Adipocyte (in vitro differentiated cells): ENCODE data around the gene PLA1A.

Experiments used
- DNase-seq: peaks from one replicate; pipeline ENCODE4 v3.0.0-alpha.2; 2015; ENCODE audit warnings: low read depth
- H3K27me3 ChIP-seq: replicated peaks from 2 replicates; pipeline ENCODE4 v1.7.0; 2013; ENCODE audit warnings: mild to moderate bottlenecking, low read length, moderate library complexity; ENCODE audit not compliant: control insufficient read depth, insufficient read depth
- H3K36me3 ChIP-seq: 2 replicates; pipeline ENCODE4 v1.7.0; 2013; ENCODE audit warnings: low read length, mild to moderate bottlenecking, moderate library complexity; ENCODE audit not compliant: control insufficient read depth, insufficient read depth, severe bottlenecking
- H3K4me1 ChIP-seq: 2 replicates; pipeline ENCODE4 v1.7.0; 2013; ENCODE audit warnings: mild to moderate bottlenecking, low read length, moderate library complexity; ENCODE audit not compliant: control insufficient read depth, insufficient read depth
- H3K4me3 ChIP-seq: 2 replicates; pipeline ENCODE4 v1.7.0; 2013; ENCODE audit warnings: mild to moderate bottlenecking, low read length, moderate library complexity
- H3K9ac ChIP-seq: 2 replicates; pipeline ENCODE4 v1.7.0; 2013; ENCODE audit warnings: mild to moderate bottlenecking, low read length, moderate library complexity
- H3K9me3 ChIP-seq: 2 replicates; pipeline ENCODE4 v1.7.0; 2013; ENCODE audit warnings: mild to moderate bottlenecking, low read length, moderate library complexity; ENCODE audit not compliant: control insufficient read depth

Gene PLA1A

GRCh38 chr3:119641416-119641815 is 43.7 kb downstream of the PLA1A start:
- DNase-seq: no peak
- Histone ChIP-seq H3K9me3 (peaks cover 4% of the 10 kb centered on the region), H3K9ac (no peak overlapping the region), H3K4me1 (peaks cover 39% of the 10 kb centered on the region), H3K36me3 (no peaks in the 10 kb centered on the region), H3K27me3 (no peaks in the 10 kb centered on the region), H3K4me3 (no peak overlapping the region)

DNA sequence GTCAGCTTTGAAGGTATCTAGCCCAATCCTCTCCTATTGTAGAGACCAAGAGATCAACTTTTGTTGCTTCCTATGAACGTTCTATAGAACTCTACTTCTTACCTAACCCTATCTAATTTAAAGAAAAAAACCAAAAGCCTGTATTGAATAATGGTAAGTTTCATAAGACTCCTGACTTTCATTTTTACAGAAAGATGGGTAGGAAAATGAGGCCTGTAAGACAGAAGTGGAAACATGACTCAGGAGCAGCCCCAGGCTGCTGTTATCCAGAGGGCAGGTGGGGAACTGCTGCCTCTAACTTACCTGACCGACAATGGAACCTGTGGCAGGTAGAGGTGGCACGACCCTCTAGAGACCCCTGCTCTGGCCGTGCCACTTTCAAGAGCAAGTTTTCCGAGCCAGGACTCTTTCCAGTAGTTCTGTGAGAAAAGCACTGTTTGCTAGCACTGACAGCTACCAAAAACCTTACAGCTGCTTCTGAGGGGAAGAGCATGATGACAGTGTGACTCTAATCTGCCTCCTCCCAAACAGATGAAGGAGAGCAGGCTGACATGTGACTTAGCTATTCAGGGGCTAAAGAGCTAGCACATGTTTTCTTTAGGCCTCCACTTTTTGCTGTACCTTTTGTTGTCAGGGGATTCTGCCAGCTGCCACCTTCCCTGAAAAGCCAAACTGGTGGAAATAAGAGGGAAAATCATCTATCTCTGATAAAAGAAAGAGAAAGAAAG is 45.2 kb downstream of the PLA1A start:
- Histone ChIP-seq H3K27me3 (no peaks in the 10 kb centered on the region), H3K9ac (no peak overlapping the region), H3K4me3 (no peak overlapping the region), H3K4me1 (peaks cover 34% of the 10 kb centered on the region), H3K9me3 (peaks cover 4% of the 10 kb centered on the region), H3K36me3 (no peaks in the 10 kb centered on the region)
- no peak for DNase-seq

DNA sequence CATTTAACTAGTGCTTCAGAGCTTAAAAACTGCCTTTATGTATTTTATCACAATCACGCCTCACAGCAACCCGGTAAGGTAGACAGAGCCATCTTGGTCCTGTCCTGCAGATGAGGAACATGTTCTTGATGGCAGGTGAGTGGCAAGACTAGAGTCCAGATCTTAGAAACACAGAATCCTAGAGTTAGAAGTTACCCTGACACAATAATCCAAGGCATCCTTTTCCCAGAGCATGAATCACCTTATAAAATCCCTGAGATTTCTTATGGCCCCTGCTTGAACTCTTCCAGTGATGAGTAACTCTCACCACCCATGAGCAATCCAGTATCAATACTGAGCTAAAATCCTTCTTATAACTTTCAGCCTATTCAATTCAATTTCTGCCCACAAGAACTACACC is 45.8 kb downstream of the PLA1A start:
- Histone ChIP-seq H3K27me3 (no peaks in the 10 kb centered on the region), H3K9ac (no peak overlapping the region), H3K4me1 (peaks cover 32% of the 10 kb centered on the region), H3K36me3 (no peaks in the 10 kb centered on the region), H3K9me3 (peaks cover 4% of the 10 kb centered on the region), H3K4me3 (no peak overlapping the region)
- peak; percentile 56 for DNase-seq

DNA sequence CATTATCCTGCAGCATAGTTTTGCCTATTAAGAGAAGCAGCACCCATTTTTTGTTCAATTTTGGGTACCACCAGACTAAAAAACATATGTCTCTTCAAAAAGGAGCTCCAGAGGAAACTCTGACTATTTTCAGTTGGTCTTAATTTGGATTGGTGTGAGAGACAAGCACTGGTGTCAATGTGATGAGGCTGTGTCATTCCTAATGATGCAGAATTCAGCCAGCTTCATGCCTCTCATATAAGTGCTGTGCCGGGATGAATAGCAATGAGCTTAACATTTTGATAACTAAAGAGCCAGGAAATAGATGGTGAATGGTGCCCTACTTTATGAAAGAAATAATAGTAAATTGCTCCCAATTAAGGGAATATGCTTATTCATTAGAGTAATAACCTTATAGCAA is 46.8 kb downstream of the PLA1A start:
- no peak overlapping the region for H3K9ac ChIP-seq
- no peaks in the 10 kb centered on the region for H3K36me3 ChIP-seq
- no peaks in the 10 kb centered on the region for H3K27me3 ChIP-seq
- no peak for DNase-seq
- H3K9me3 ChIP-seq: peaks cover 4% of the 10 kb centered on the region
- no peak overlapping the region for H3K4me3 ChIP-seq
- H3K4me1 ChIP-seq: peaks cover 23% of the 10 kb centered on the region

DNA sequence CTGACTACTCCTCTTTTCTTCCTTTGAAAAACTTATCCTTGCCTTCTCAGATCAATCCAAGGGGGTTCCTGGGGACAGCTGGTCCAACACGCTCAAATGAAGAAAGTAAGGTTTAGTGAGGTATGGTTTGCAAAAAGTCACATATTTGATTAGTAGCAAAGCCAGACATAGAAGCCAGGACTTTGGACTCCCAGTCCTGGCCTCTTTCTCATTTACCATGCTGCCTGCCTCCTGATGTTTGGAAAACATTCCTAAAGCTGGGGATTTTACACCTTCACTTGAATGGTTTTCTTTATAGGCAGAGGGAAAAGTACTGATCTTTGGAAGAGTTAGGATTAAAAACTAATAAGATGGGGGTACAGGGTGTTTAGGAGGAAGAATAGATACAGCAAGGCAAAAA is 48.1 kb downstream of the PLA1A start:
- H3K9ac ChIP-seq: no peak overlapping the region
- H3K4me1 ChIP-seq: peaks cover 30% of the 10 kb centered on the region
- H3K27me3 ChIP-seq: no peaks in the 10 kb centered on the region
- no peaks in the 10 kb centered on the region for H3K36me3 ChIP-seq
- H3K9me3 ChIP-seq: peaks cover 4% of the 10 kb centered on the region
- no peak for DNase-seq
- H3K4me3 ChIP-seq: no peak overlapping the region

DNA sequence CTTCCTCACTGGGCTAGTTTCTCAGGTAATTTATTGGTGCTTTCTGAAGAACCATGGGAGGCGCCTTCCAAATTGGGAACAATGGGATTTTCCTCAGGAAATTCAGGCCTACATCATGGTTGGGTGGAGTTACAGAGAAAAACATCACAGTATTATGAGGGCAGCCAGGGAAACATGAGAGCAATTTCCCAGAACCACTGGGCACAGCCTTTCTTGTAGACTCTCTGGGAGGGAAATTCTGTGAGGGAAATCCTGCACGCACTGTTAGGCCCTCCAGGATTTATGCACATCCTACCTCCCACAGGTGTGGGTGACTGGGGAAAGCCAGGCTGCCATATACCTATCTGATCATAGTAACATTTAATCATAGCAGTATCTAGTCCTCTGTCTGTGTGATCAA is 49.5 kb downstream of the PLA1A start:
- Histone ChIP-seq H3K27me3 (no peaks in the 10 kb centered on the region), H3K36me3 (no peaks in the 10 kb centered on the region), H3K9me3 (no peaks in the 10 kb centered on the region), H3K9ac (no peak overlapping the region), H3K4me3 (no peak overlapping the region), H3K4me1 (peaks cover 30% of the 10 kb centered on the region)
- DNase-seq: no peak

GRCh38 chr3:119647843-119648575 is 50.3 kb downstream of the PLA1A start:
- Histone ChIP-seq H3K36me3 (no peaks in the 10 kb centered on the region), H3K9ac (no peak overlapping the region), H3K9me3 (no peaks in the 10 kb centered on the region), H3K4me1 (peaks cover 28% of the 10 kb centered on the region), H3K4me3 (no peak overlapping the region), H3K27me3 (no peaks in the 10 kb centered on the region)
- DNase-seq: no peak

DNA sequence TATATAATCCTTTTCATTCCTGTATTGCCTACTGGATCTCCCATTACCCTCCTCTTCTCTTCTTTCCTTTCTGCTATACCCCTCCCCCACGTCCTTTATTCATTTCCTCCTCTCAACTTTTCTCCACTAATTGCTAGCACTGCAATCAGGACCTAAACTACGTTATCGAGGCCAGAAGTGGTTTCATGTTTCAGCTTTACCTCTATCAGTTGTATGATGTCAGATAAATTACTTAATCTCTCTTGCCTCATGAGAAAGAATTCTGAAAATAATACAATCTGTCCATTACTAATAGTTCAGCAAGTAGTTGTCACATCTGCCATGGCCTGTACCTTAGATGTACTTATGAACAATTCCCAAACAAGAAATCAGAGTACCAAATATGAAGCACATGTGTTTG is 52.1 kb downstream of the PLA1A start:
- no peak overlapping the region for H3K9ac ChIP-seq
- H3K4me3 ChIP-seq: no peak overlapping the region
- H3K36me3 ChIP-seq: no peaks in the 10 kb centered on the region
- no peaks in the 10 kb centered on the region for H3K9me3 ChIP-seq
- H3K4me1 ChIP-seq: peaks cover 21% of the 10 kb centered on the region
- no peaks in the 10 kb centered on the region for H3K27me3 ChIP-seq
- DNase-seq: no peak

DNA sequence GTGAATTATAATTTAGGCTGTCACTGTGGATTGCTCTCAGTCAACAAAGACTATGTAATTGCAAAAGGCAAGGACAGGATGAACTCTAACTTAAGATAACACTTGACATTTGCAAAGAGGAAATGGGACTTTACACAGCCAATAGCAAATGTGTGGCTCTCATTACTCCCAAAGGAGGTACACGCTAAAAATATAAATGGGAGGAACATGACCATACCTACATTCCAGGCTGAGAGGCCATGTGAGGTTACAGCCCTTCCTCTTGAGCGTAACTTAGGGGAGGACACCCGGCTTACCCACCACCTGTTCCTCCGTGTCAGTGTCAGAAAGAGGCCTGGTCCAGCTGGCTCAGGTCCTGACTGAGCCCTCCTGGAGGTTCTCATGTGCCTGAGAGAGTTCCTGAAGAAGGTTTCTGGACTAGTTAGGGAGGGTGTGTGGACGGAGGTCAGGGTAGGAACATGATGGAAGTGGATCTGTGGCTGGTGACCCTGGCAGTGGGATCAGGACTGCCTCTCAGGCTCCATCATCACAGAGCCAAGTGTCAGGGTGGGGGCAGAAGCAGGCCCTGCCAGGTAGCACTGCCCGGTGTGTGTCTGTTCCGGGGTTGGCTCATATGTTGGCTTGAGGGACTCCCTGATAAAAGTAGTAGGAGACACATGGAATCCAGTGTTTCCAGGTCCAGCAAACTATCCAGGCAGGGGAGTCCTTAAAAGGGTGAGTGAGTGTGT is 54.8 kb downstream of the PLA1A start:
- H3K27me3 ChIP-seq: no peaks in the 10 kb centered on the region
- no peaks in the 10 kb centered on the region for H3K36me3 ChIP-seq
- no peak overlapping the region for H3K9ac ChIP-seq
- peaks cover 15% of the 10 kb centered on the region for H3K4me1 ChIP-seq
- H3K9me3 ChIP-seq: no peaks in the 10 kb centered on the region
- H3K4me3 ChIP-seq: no peak overlapping the region
- DNase-seq: no peak

DNA sequence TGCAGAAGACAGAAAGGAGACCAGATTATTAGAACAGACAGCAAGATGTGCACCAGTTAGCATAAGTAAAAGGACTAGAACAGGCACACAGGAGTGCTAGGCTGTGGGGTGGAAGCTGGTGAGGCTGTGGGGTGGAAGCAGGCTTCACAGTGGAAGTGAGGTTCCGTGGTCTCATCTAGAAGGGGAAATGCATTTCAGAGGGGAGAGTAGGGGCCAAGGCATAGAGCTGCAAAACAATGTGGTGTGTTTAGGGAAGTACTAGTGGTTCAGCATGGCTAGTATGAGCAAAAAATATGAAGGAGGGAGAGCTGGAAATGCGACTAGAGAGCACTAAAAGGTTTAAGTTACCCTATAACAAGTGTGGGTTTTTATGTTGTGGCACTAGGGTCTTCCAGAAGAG is 56.2 kb downstream of the PLA1A start:
- H3K36me3 ChIP-seq: no peaks in the 10 kb centered on the region
- no peak overlapping the region for H3K4me3 ChIP-seq
- H3K4me1 ChIP-seq: peaks cover 6% of the 10 kb centered on the region
- H3K9me3 ChIP-seq: no peaks in the 10 kb centered on the region
- no peak overlapping the region for H3K9ac ChIP-seq
- no peaks in the 10 kb centered on the region for H3K27me3 ChIP-seq
- no peak for DNase-seq

DNA sequence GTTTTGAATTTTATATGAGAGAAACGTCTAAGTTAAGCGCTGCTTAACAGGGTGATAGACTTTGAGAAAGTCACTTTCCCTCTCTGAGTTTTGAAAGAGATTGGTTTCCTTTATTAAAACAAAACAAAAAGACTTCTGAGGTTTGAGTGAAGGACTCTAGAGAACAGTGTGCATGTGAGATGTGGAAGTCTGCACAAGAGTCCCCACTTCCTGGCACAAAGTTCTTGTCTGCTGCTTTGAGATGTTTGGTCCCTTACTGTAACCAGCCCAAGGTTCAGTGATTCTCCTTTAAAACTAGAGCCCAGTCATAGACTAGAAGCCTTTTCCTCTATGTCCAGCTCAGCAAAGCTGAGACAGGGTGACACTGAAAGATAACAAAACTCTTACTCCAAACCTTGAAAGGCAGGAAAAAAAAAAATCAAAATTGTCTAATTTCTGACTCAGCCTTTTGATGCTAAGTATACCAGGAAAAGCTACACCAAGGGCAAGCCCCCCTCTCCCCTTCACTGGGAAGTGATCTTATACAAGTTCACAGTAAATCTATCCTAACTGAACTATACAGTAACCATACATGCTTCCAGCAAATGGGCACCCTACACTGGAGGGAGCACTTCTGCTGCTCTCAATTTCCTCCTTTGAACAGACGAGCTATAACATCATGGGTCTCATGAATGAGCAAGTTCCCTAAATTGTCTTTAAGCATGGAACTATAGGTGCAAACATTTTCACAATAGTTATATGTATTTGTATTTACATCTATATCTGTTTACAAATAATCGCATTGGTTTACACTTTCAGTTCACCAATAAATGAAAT is 60.4 kb downstream of the PLA1A start:
- no peaks in the 10 kb centered on the region for H3K9me3 ChIP-seq
- peaks cover 13% of the 10 kb centered on the region for H3K4me1 ChIP-seq
- no peak overlapping the region for H3K4me3 ChIP-seq
- no peak overlapping the region for H3K9ac ChIP-seq
- H3K36me3 ChIP-seq: no peaks in the 10 kb centered on the region
- no peak for DNase-seq
- H3K27me3 ChIP-seq: no peaks in the 10 kb centered on the region
